HFF-Myc (cell line): ENCODE measurements around the gene SMYD3.

Source experiments
- DNase-seq: peaks from one replicate; pipeline ENCODE4 v3.0.0-alpha.2; 2011; ENCODE audit warnings: low read depth; ENCODE audit errors: extremely low read depth
- H3K4me3 ChIP-seq: replicated peaks from 2 replicates; pipeline ENCODE4 v1.5.1; 2011; ENCODE audit warnings: low read depth, mild to moderate bottlenecking, control low read depth, low read length
- TF ChIP-seq, protein P1 (sequence below): IDR thresholded peaks from 2 replicates; pipeline ENCODE4 v1.5.1; 2012; ENCODE audit warnings: mild to moderate bottlenecking, low read depth, low read length, control low read depth; ENCODE audit errors: missing control alignments

SMYD3 gene

GRCh38 chr1:246540738-246541491 is 33.8 kb upstream of the SMYD3 start:
- no peak for DNase-seq
- no peak overlapping the region for H3K4me3 ChIP-seq
- TF ChIP-seq, protein P1, sequence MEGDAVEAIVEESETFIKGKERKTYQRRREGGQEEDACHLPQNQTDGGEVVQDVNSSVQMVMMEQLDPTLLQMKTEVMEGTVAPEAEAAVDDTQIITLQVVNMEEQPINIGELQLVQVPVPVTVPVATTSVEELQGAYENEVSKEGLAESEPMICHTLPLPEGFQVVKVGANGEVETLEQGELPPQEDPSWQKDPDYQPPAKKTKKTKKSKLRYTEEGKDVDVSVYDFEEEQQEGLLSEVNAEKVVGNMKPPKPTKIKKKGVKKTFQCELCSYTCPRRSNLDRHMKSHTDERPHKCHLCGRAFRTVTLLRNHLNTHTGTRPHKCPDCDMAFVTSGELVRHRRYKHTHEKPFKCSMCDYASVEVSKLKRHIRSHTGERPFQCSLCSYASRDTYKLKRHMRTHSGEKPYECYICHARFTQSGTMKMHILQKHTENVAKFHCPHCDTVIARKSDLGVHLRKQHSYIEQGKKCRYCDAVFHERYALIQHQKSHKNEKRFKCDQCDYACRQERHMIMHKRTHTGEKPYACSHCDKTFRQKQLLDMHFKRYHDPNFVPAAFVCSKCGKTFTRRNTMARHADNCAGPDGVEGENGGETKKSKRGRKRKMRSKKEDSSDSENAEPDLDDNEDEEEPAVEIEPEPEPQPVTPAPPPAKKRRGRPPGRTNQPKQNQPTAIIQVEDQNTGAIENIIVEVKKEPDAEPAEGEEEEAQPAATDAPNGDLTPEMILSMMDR, result no peak

DNA sequence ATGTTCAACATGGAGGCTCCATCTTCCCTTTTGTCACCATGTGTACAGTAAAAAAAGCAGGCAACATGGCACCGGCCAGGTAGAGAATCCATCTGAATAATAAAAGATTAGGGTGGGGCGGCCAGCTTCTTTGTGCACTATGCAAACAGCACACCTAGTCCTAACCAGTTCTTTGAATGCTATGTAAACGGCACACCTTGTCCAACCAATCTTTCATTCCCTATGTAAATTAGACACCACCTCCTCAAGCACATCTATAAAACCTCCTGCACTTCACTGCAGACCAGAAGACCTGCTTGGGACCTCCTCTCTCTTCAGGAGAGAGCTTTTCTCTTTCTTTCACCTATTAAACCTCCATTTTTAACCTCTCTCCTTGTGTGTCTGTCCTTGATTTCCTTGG is 30.8 kb upstream of the SMYD3 start:
- no peak for DNase-seq
- TF ChIP-seq, protein P1, result no peak
- no peak overlapping the region for H3K4me3 ChIP-seq

- no peak overlapping the region for H3K4me3 ChIP-seq
- TF ChIP-seq, protein P1, result no peak
- DNase-seq, result no peak
Observed at GRCh38 chr1:246537441-246537840, 30.4 kb upstream of the SMYD3 start.

DNA sequence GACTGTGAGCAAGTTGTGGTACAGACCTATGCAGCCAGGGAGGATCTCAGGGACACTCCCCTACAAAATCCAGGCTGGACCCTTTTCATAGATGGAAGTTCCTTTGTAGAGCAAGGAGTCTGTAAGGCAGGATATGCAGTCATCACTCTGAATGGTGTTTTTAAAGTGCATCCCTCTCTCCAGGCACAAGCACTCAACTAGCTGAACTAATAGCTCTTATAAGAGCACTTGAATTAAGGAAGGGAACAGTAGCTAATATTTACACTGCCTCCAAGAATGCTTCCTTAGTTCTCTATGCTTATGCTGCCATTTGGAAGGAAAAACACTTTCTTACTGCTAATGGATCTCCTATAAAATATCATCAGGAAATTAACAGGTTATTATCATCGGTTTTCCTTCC is 27.0 kb upstream of the SMYD3 start:
- H3K4me3 ChIP-seq, result no peak overlapping the region
- TF ChIP-seq, protein P1, result no peak
- no peak for DNase-seq

GRCh38 chr1:246533371-246533905 is 26.4 kb upstream of the SMYD3 start:
- TF ChIP-seq, protein P1, result no peak
- H3K4me3 ChIP-seq, result no peak overlapping the region
- DNase-seq, result no peak

GRCh38 chr1:246532519-246532918 is 25.4 kb upstream of the SMYD3 start:
- H3K4me3 ChIP-seq, result no peak overlapping the region
- no peak for DNase-seq
- TF ChIP-seq, protein P1, result peak; percentile 20
